Transverse colon (tissue), 3 donors: ENCODE measurements around the gene ZNF526.

ENCODE experiments used
- CTCF ChIP-seq, 5 experiments: fragments of 200-600 bp in 3 of 5; fragments of 450-650 bp in 2 of 5; sonication (generic) in 3 of 5; IDR thresholded peaks; 1 replicate in 2 of 5; 2 replicates in 3 of 5; pipeline ENCODE4 v1.5.1; 2016 to 2017; ENCODE audit warnings: antibody characterized with exemption in 5 of 5, inconsistent platforms in 3 of 5, mild to moderate bottlenecking in 2 of 5, moderate library complexity in 1 of 5
- POLR2A ChIP-seq: fragments of 450-650 bp; IDR thresholded peaks from one replicate; pipeline ENCODE4 v1.6.1; 2016; ENCODE audit warnings: antibody characterized with exemption, mild to moderate bottlenecking, moderate library complexity

- TF ChIP-seq POLR2A (no peak), CTCF (IDR thresholded peaks at IDR 0.05) (no peak)
Observed at GRCh38 chr19:42212886-42213285, 7.2 kb upstream of the ZNF526 start.
